HL-60 (cell line): Measurements from ENCODE around the gene UBE4B.

Source experiments
- DNase-seq, 2 experiments: peaks; one replicate each; pipeline ENCODE4 v3.0.0-alpha.2; 2010 to 2020; ENCODE audit warnings: low read depth in 1 of 2, low spot score in 1 of 2
- H3K27ac ChIP-seq: fragments of 250-450 bp; sonication (Bioruptor Pico); replicated peaks from 2 replicates; pipeline ENCODE4 v1.5.1; 2020; ENCODE audit warnings: mild to moderate bottlenecking, moderate library complexity
- H3K27me3 ChIP-seq: fragments of 250-450 bp; sonication (Bioruptor Pico); 2 replicates; pipeline ENCODE4 v1.5.1; 2021; ENCODE audit warnings: mild to moderate bottlenecking, moderate library complexity; ENCODE audit not compliant: insufficient read depth, poor library complexity, severe bottlenecking
- H3K4me3 ChIP-seq: replicated peaks from 2 replicates; pipeline ENCODE4 v1.5.1; 2011; ENCODE audit warnings: mild to moderate bottlenecking, control low read depth, low read length; ENCODE audit not compliant: insufficient read depth
- CTCF ChIP-seq: IDR thresholded peaks from one replicate; pipeline ENCODE4 v1.5.1; 2011; ENCODE audit warnings: low read length, control low read depth, inconsistent platforms; ENCODE audit not compliant: insufficient read depth
- GABPA ChIP-seq: IDR thresholded peaks from 2 replicates; pipeline ENCODE4 v1.6.1; 2012; ENCODE audit warnings: low read depth
- POLR2AphosphoS5 ChIP-seq: IDR thresholded peaks from 2 replicates; pipeline ENCODE4 v1.6.1; 2012; ENCODE audit warnings: low read depth
- SPI1 ChIP-seq: IDR thresholded peaks from 2 replicates; pipeline ENCODE4 v1.6.1; 2012; ENCODE audit warnings: low read depth, mild to moderate bottlenecking, borderline replicate concordance
- TF ChIP-seq, protein P1 (sequence below): IDR thresholded peaks from 2 replicates; pipeline ENCODE4 v1.6.1; 2012; ENCODE audit warnings: low read depth; ENCODE audit not compliant: insufficient replicate concordance

The UBE4B gene

GRCh38 chr1:10064416-10065343 lies 31.9 kb downstream of the UBE4B start:
- TF ChIP-seq, protein P1, sequence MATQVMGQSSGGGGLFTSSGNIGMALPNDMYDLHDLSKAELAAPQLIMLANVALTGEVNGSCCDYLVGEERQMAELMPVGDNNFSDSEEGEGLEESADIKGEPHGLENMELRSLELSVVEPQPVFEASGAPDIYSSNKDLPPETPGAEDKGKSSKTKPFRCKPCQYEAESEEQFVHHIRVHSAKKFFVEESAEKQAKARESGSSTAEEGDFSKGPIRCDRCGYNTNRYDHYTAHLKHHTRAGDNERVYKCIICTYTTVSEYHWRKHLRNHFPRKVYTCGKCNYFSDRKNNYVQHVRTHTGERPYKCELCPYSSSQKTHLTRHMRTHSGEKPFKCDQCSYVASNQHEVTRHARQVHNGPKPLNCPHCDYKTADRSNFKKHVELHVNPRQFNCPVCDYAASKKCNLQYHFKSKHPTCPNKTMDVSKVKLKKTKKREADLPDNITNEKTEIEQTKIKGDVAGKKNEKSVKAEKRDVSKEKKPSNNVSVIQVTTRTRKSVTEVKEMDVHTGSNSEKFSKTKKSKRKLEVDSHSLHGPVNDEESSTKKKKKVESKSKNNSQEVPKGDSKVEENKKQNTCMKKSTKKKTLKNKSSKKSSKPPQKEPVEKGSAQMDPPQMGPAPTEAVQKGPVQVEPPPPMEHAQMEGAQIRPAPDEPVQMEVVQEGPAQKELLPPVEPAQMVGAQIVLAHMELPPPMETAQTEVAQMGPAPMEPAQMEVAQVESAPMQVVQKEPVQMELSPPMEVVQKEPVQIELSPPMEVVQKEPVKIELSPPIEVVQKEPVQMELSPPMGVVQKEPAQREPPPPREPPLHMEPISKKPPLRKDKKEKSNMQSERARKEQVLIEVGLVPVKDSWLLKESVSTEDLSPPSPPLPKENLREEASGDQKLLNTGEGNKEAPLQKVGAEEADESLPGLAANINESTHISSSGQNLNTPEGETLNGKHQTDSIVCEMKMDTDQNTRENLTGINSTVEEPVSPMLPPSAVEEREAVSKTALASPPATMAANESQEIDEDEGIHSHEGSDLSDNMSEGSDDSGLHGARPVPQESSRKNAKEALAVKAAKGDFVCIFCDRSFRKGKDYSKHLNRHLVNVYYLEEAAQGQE = no peak
- peak; percentile 18; the same call in 1 of the 2 replicates for TF ChIP-seq SPI1
- Histone ChIP-seq H3K27me3 (no peaks in the 10 kb centered on the region), H3K27ac (peak overlapping the region; percentile 51), H3K4me3 (no peak overlapping the region)
- no peak for DNase-seq

DNA sequence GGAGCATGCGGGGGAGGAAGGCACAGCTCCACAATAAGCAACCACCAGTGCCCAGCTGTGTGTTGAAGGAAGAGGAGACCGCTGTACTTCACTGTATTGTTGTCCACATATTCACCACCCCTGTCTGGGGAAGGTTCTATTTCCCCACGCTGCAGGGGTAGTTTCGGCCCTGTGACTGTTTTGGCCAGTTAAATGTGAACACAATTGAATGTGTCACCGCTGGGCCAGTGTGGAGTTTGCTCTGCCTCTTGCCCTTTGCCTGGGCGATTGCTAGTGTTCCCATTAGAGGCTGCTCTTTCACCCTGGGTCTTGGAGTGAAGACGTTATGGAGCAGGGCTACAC lies 32.6 kb downstream of the UBE4B start:
- H3K27me3 ChIP-seq = no peaks in the 10 kb centered on the region
- H3K27ac ChIP-seq = peak overlapping the region; percentile 51
- TF ChIP-seq POLR2AphosphoS5 (peak; percentile 51; the same call in 1 of the 2 replicates), CTCF (no peak)

DNA sequence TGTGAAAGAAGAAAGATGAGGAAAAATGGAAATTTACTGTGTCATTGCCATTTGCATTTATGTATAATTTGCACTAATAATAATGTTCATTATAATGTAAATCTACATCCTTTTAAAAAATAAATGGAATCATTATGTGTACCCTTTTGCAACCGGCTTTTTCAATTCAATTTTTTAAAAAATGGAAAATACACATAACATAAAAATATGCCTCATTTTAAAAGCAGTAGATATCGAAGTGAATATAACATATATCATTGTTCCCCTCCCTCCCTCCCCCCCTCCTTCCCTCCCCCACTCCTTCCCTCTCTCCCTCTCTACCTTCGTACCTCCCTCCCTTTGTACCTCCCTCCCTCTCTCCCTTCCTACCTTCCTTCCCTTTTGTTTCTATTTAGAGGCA lies 33.0 kb downstream of the UBE4B start:
- no peak for DNase-seq
- Histone ChIP-seq H3K27ac (peak overlapping the region; percentile 51), H3K27me3 (no peaks in the 10 kb centered on the region), H3K4me3 (no peak overlapping the region)
- TF ChIP-seq POLR2AphosphoS5 = no peak
- TF ChIP-seq CTCF = no peak
- TF ChIP-seq SPI1 = no peak
- TF ChIP-seq, protein P1 = no peak
- no peak for TF ChIP-seq GABPA

More for the DNA sequence above, 32.6 kb downstream of the UBE4B start:
- DNase-seq = peak; percentile 60 to 71
- no peak overlapping the region for H3K4me3 ChIP-seq

DNA sequence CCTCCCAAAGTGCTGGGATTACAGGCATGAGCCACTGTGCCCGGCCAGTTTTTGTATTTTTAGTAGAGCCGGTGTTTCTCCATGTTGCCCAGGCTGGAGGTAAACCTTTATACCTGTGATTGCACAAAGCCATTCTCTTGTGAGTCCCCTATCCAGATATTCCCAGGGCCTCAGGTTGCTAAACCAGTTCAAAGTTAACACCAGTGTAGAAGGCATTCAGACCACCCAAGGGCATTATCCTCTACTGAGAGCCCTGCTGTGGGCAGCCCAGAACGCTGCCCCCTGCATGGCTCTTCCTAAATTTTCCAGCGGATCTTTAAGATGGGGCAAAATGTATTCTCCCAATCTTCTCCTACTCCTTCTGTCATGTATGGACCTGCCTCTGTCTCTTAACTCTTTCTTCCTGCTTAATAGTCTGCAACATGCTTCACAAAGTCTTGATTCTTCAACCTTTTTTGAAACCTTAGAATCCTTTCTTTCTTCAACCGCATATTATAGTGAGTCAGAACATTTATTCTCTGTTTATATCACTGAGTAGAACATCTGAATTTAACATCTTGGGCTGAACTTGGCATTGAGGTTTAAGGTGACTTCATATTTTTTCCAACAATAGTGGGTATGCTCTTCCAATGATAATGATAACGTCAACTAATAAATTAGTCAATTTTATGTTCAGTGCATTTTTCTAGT lies 36.0 kb downstream of the UBE4B start:
- TF ChIP-seq SPI1 (no peak), GABPA (no peak), CTCF (no peak), POLR2AphosphoS5 (no peak)
- TF ChIP-seq, protein P1 = no peak
- DNase-seq = no peak
- Histone ChIP-seq H3K27me3 (no peaks in the 10 kb centered on the region), H3K27ac (no peak overlapping the region), H3K4me3 (no peak overlapping the region)
